ENCODE measurements around the gene MTMR11.

- no peak for TF ChIP-seq POLR2A (IDR thresholded peaks at IDR 0.05)
- TF ChIP-seq, protein P1, sequence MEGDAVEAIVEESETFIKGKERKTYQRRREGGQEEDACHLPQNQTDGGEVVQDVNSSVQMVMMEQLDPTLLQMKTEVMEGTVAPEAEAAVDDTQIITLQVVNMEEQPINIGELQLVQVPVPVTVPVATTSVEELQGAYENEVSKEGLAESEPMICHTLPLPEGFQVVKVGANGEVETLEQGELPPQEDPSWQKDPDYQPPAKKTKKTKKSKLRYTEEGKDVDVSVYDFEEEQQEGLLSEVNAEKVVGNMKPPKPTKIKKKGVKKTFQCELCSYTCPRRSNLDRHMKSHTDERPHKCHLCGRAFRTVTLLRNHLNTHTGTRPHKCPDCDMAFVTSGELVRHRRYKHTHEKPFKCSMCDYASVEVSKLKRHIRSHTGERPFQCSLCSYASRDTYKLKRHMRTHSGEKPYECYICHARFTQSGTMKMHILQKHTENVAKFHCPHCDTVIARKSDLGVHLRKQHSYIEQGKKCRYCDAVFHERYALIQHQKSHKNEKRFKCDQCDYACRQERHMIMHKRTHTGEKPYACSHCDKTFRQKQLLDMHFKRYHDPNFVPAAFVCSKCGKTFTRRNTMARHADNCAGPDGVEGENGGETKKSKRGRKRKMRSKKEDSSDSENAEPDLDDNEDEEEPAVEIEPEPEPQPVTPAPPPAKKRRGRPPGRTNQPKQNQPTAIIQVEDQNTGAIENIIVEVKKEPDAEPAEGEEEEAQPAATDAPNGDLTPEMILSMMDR (IDR thresholded peaks at IDR 0.05), result no peak
- no peak for TF ChIP-seq POLR2AphosphoS5 (IDR thresholded peaks at IDR 0.05)
Measured at GRCh38 chr1:149937759-149938158, 1.1 kb upstream of the MTMR11 start.

Data from sigmoid colon (tissue), 4 donors.